Heart left ventricle (tissue), 16 donors: ENCODE results near the gene KNDC1. TPM values are rescaled to one million over a fixed set of nuclear protein-coding genes. Genes with fewer than 3 reads are reported as not detected.

Experiments
- ATAC-seq, 4 donors: fragments of 200-7000 bp; cut with Tn5 transposase; one replicate each; pipeline ENCODE4 v1.9.1; 2020 to 2022; ENCODE audit warnings: moderate library complexity in 4 of 4, mild to moderate bottlenecking in 3 of 4, moderate number of reproducible peaks in 1 of 4
- DNase-seq, 5 donors: peaks; one replicate each; pipeline ENCODE4 v3.0.0-alpha.2; 2020
- H3K27ac ChIP-seq, 12 donors: fragments of 200-600 bp; sonication (generic) in 4 of 12; one replicate each; pipeline versions ENCODE4 v1.5.0 to v1.8.0; 2016 to 2022; ENCODE audit warnings: mild to moderate bottlenecking in 2 of 12
- H3K27me3 ChIP-seq, 9 donors: fragments of 200-600 bp; sonication (generic) in 2 of 9; one replicate each; pipeline versions ENCODE4 v1.5.1 to v1.8.0; 2016 to 2022; ENCODE audit warnings: mild to moderate bottlenecking in 3 of 9
- H3K36me3 ChIP-seq, 9 donors: fragments of 200-600 bp; sonication (generic) in 2 of 9; one replicate each; pipeline versions ENCODE4 v1.5.0 to v1.8.0; 2018 to 2022; ENCODE audit warnings: mild to moderate bottlenecking in 2 of 9
- H3K4me1 ChIP-seq, 12 donors: fragments of 200-600 bp; sonication (generic) in 4 of 12; one replicate each; pipeline versions ENCODE4 v1.5.0 to v1.8.0; 2016 to 2022; ENCODE audit warnings: mild to moderate bottlenecking in 3 of 12
- H3K4me3 ChIP-seq, 12 donors: fragments of 200-600 bp; sonication (generic) in 4 of 12; one replicate each; pipeline versions ENCODE4 v1.5.0 to v1.8.0; 2017 to 2022; ENCODE audit warnings: mild to moderate bottlenecking in 9 of 12, moderate library complexity in 4 of 12
- H3K9me3 ChIP-seq, 12 donors: fragments of 200-600 bp; sonication (generic) in 4 of 12; one replicate each; pipeline versions ENCODE4 v1.5.0 to v1.8.0; 2016 to 2022; ENCODE audit warnings: mild to moderate bottlenecking in 1 of 12
- POLR2A ChIP-seq, 2 donors: fragments of 450-650 bp; IDR thresholded peaks; one replicate each; pipeline ENCODE4 v1.6.1; 2017; ENCODE audit warnings: antibody characterized with exemption in 2 of 2, mild to moderate bottlenecking in 2 of 2, moderate library complexity in 2 of 2
- WGBS, 4 donors: extraction: QIAGEN DNeasy Blood & Tissue Kit in 2 of 4; methylation state at CpG; one replicate each; pipeline versions ENCODE4 v1.1.5 to v1.1.7; 2013 to 2018; 5-methylcytosine and 5-hydroxymethylcytosine counted together
- intact Hi-C, 10 donors: fragments of 100-400 bp; cut with DNase I; formaldehyde crosslinking; loops; one replicate each; pipeline versions ENCODE4 v1.11.1 to v1.14.2; 2022
- polyA plus RNA-seq, 2 donors: library from polyadenylated mRNA; stranded (reverse); fragments of 200-250 nt; gene quantifications; one replicate each; pipeline ENCODE4 v1.2.3, GENCODE V29; 2013
- total RNA-seq, 9 donors: library from RNA; depleted of rRNA in 2 of 9; stranded (reverse); fragments of >200 nt in 2 of 9; fragmentation: NEBNext Ultra II Directional in 3 of 9; extraction: Animal tissue kit (Norgen Biotek cat#: 25700) in 3 of 9; gene quantifications; one replicate each; pipeline versions ENCODE4 v1.1.0 to v1.2.4, GENCODE V29; 2016 to 2023
- TF ChIP-seq, protein P1 (sequence below), 12 donors: fragments of 200-600 bp; sonication (generic) in 4 of 12; IDR thresholded peaks; one replicate each; pipeline versions ENCODE4 v1.5.0 to v1.8.0; 2018 to 2022; ENCODE audit warnings: antibody characterized with exemption in 12 of 12, mild to moderate bottlenecking in 5 of 12
- donor health status: ischemic (EF 13 %, LVEDD 7.1; RV severe dilation, severe dysfunction).
- donor health status: healthy with polysubstance abuse.
- donor health status: DM: no; HTN: yes; CAD: no.
- donor health status: DM: no; HTN: no; CAD: no.
- donor health status: ischemic (EF 25% LVEDD 6.9; RV normal size, moderate dysfunction).
- donor health status: ischemic (EF 25% LVEDD 5.7; RV mildly dilated, moderate dysfunction).
- donor health status: healthy.
- donor health status: DM: yes; HTN: yes; CAD: no.
- donor health status: ischemic (EF 35%, LVEDD 5.7; RV mildly dilated, moderate dysfunction).
- donor health status: nonischemic (EF 11% LVEDD 7.7; RV severe dilation, severe dysfunction).
- donor health status: DM: yes; HTN: yes; CAD: no.
- donor health status: PGD.
- donor health status: ischemic (EF 29% LVEDD 5.4; RV normal size, mild dysfunction).
- donor health status: nonischemic (EF 23%, LVEDD 6.1; RV moderate dilation, normal function).

Gene KNDC1
- total and polyA plus RNA-seq, 11 donors, result 0.04 to 2.9 (median 0.10) TPM; not detected in 3

DNA sequence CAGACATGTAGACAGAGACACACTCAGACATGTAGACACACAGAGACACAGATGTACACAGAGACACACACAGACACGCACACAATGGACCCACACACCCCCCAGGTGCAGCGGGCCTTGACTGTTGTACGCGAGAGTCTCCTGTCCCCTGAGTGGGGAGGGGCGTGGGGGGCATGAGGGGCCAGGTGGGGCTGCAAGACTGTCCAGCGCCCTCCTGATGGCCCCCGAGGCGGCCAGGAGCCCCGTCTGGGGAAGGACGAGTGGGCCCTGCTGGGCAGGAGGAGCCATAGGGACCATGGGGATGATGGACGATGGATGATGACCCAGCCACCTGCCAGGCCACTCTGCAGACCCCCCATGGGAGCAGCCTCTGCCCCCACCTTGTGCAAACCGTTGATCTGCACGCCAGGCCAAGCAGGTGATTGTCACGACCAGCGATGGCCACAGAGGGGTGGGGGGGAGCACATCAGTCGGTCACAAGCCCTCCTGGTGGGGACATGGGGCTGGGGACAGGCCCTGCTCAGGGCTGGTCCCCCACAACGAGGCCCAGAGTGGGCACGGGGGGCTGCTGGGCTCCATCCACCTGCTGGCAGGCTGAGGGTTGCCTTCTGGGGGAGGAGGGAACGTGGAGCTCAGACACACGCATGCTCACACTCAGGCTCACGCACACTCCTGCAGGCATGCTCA is 89.2 kb downstream of the KNDC1 start:
- no peak for TF ChIP-seq POLR2A (IDR thresholded peaks at IDR 0.05)
- TF ChIP-seq, protein P1, sequence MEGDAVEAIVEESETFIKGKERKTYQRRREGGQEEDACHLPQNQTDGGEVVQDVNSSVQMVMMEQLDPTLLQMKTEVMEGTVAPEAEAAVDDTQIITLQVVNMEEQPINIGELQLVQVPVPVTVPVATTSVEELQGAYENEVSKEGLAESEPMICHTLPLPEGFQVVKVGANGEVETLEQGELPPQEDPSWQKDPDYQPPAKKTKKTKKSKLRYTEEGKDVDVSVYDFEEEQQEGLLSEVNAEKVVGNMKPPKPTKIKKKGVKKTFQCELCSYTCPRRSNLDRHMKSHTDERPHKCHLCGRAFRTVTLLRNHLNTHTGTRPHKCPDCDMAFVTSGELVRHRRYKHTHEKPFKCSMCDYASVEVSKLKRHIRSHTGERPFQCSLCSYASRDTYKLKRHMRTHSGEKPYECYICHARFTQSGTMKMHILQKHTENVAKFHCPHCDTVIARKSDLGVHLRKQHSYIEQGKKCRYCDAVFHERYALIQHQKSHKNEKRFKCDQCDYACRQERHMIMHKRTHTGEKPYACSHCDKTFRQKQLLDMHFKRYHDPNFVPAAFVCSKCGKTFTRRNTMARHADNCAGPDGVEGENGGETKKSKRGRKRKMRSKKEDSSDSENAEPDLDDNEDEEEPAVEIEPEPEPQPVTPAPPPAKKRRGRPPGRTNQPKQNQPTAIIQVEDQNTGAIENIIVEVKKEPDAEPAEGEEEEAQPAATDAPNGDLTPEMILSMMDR (IDR thresholded peaks at IDR 0.05), result no peak
- ATAC-seq, result no peak
- intact Hi-C loops, result no loop called here
- H3K36me3 ChIP-seq, result no peaks in the 10 kb centered on the region
- H3K27ac ChIP-seq, result no peak overlapping the region
- no peak for DNase-seq
- H3K4me1 ChIP-seq, result peaks cover 0 to 12% (median 0%) of the 10 kb centered on the region in 12 donors
- 63 to 78% (median 69%) methylated on average over 18 to 21 of the region's 21 CpGs for WGBS, 4 donors
- peaks cover 0 to 55% (median 27%) of the 10 kb centered on the region in 9 donors for H3K27me3 ChIP-seq
- no peaks in the 10 kb centered on the region for H3K9me3 ChIP-seq
- H3K4me3 ChIP-seq, result no peak overlapping the region

DNA sequence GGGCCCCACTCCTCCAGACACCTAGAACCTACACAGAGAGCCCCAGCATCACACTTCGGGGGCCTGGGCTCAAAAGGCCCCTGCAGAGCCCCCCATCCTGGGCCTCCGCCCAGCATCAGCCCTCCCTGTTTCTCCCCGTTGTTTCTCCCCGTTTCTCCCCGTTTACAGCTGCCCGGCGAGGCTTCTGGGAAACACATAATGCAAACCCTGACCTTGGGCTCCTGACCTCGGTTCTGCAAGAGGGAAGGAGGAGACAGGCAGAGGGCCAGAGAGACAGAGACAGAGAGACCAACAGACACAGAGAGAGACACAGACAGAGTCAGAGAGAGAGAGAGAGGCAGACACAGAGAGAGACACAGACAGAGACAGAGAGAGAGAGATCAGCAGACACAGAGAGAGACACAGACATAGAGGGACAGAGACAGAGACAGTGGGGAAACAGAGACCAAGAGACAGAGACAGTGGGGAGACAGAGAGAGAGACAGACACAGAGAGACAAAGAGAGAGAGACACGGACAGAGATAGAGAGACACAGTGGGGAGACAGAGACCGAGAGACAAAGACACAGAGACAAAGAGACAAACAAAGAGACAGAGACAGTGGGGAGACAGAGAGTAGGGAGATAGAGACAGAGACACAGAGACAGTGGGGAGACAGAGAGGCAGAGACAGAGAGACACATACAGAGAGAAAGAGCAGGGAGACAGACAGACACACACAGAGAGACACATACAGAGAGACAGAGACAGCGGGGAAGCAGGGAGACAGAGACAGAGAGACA is 90.1 kb downstream of the KNDC1 start:
- H3K4me3 ChIP-seq, result no peak overlapping the region
- no peaks in the 10 kb centered on the region for H3K36me3 ChIP-seq
- no peak for DNase-seq
- intact Hi-C loops, result no loop called here
- H3K27ac ChIP-seq, result no peak overlapping the region
- TF ChIP-seq, protein P1 (IDR thresholded peaks at IDR 0.05), result no peak
- no peak for TF ChIP-seq POLR2A (IDR thresholded peaks at IDR 0.05)
- H3K27me3 ChIP-seq, result peaks cover 0 to 48% (median 22%) of the 10 kb centered on the region in 9 donors
- ATAC-seq, result no peak
- H3K9me3 ChIP-seq, result no peaks in the 10 kb centered on the region
- 50 to 71% (median 58%) methylated on average over 11 of the region's 11 CpGs for WGBS, 4 donors
- H3K4me1 ChIP-seq, result peaks cover 0 to 12% (median 0%) of the 10 kb centered on the region in 12 donors

DNA sequence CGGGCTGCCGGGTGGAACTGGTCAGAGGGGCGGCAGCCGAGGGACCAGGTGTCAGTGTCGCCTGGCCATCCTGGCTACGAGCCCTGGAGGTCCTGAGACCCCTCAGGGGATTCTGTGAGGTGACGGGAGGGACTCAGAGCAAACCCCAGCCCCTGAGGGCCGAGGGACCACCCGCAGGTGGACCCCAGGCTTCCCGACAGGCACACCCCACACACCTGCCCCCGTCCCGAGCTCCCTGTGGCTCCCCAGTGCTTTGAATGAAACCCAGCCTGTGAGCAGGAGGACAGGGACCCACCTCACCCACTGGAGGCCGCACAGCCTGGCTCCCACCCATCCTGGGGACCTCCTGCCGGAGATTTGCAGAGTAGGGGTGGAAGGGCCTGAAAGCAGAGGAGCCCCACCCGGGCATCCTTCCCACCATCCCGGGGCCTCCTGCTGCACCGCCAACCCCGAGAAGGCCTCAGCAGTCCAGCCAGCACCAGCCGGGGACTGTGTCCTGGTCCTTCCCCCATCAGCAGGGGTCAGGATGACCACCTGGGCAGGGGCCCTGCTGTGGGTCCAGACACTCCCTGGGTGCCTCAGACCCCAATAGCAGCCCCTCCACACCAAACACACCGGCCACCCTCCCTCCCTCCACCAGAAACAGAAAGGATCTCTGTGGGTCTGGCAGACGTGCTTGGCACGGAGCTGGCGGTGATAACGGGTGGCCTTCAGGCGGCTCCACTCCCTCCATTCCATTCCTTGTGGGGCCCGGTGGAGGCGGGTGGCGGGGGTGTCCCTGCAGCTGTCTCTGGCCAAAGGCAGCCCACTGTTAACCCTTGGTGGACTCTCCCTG is 91.6 kb downstream of the KNDC1 start:
- TF ChIP-seq, protein P1 (IDR thresholded peaks at IDR 0.05), result no peak
- TF ChIP-seq POLR2A (IDR thresholded peaks at IDR 0.05), result no peak
- 44 to 55% (median 49%) methylated on average over 17 to 28 of the region's 28 CpGs for WGBS, 4 donors
- no peaks in the 10 kb centered on the region for H3K36me3 ChIP-seq
- DNase-seq, result no peak
- ATAC-seq, result peak in 3 of 4 donors; percentile 48 to 54 (median 50)
- peaks cover 0 to 12% (median 0%) of the 10 kb centered on the region in 12 donors for H3K4me1 ChIP-seq
- no peak overlapping the region for H3K4me3 ChIP-seq
- no peaks in the 10 kb centered on the region for H3K9me3 ChIP-seq
- H3K27me3 ChIP-seq, result peaks cover 0 to 35% (median 17%) of the 10 kb centered on the region in 9 donors
- no peak overlapping the region for H3K27ac ChIP-seq
- intact Hi-C loops, result no loop called here
